Measurements from ENCODE around the gene TBC1D9B.

DNA sequence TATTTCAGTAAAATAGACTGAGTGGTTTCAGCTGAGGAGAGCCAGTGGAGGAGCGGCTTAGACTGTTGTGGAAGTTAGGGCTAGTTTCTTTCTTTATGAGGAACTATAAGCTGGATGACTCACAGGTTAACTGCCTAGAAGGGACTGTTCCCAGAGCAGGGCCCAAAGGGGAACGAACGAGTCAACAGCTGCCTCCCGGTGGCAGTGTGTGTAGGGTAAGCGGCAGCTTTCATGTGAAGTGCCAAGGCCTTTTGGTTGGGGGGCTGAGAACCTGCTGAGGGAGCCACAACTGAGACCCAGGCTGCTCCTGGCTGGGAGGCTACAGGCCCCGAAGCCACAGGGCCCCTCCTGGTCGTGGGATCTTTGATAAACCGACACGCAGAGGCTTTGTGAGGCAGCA is 80.0 kb downstream of the TBC1D9B start:
- TF ChIP-seq CTCF (IDR thresholded peaks at IDR 0.05; ENCODE audit: low read depth, low read length) (no peak), EZH2phosphoT487 (IDR thresholded peaks at IDR 0.05; ENCODE audit: low read depth) (no peak)
